HepG2 (cell line): ENCODE data around the gene CHMP1B. TPM values are rescaled to one million over a fixed set of nuclear protein-coding genes. Genes with fewer than 3 reads are reported as not detected.

ENCODE experiments used
- HNF1B ChIP-seq: sonication (generic); formaldehyde crosslinking; IDR thresholded peaks from 2 replicates; pipeline ENCODE4 v1.5.1; 2020; ENCODE audit warnings: mild to moderate bottlenecking, moderate library complexity, missing genetic modification reagents
- KDM6A ChIP-seq: IDR thresholded peaks from 2 replicates; pipeline ENCODE4 v1.6.1; 2016; ENCODE audit warnings: low read depth
- THAP9 ChIP-seq: sonication (generic); formaldehyde crosslinking; IDR thresholded peaks from 2 replicates; pipeline ENCODE4; 2020; ENCODE audit warnings: missing genetic modification reagents, mild to moderate bottlenecking, borderline replicate concordance
- ZFX ChIP-seq: sonication (generic); formaldehyde crosslinking; IDR thresholded peaks from 2 replicates; pipeline ENCODE4 v1.4.0; 2020; ENCODE audit warnings: mild to moderate bottlenecking, low read depth, missing genetic modification reagents, moderate library complexity
- ZNF468 ChIP-seq: sonication (generic); formaldehyde crosslinking; IDR thresholded peaks from 2 replicates; pipeline ENCODE4 v1.8.0; 2022; ENCODE audit warnings: mild to moderate bottlenecking, moderate library complexity, missing genetic modification reagents
- ZNF552 ChIP-seq: sonication (generic); formaldehyde crosslinking; IDR thresholded peaks from 2 replicates; pipeline ENCODE4 v1.9.0; 2022; ENCODE audit warnings: missing genetic modification reagents, mild to moderate bottlenecking, borderline replicate concordance
- ZNF660 ChIP-seq: sonication (generic); formaldehyde crosslinking; IDR thresholded peaks from 2 replicates; pipeline ENCODE4 v1.5.1; 2020; ENCODE audit warnings: mild to moderate bottlenecking, low read depth, missing genetic modification reagents, borderline replicate concordance
- polyA plus RNA-seq, 8 experiments: library from polyadenylated mRNA; depleted of rRNA in 3 of 8; stranded (reverse) in 7 of 8; unstranded in 1 of 8; fragments of >200 nt; fragmentation: Illumina TruSeq in 4 of 8; extraction: Trizol in 4 of 8; gene quantifications; 2 replicates each; pipeline versions ENCODE4 v1.2.1 to v1.2.3, GENCODE V29; 2011 to 2016; ENCODE audit warnings: low read depth in 4 of 8, missing spikeins in 1 of 8, mixed read lengths in 1 of 8; ENCODE audit not compliant: insufficient read depth in 1 of 8
- total RNA-seq, 5 experiments: library from RNA; depleted of rRNA; stranded (reverse); fragments of >200 nt; fragmentation: Illumina TruSeq; extraction: Trizol; gene quantifications; 2 replicates each; pipeline ENCODE4 v1.2.3, GENCODE V29; 2016; ENCODE audit warnings: low read depth in 1 of 5
- TF ChIP-seq, protein P1 (sequence below): sonication (generic); formaldehyde crosslinking; IDR thresholded peaks from 2 replicates; pipeline ENCODE4 v1.8.0; 2023; ENCODE audit warnings: mild to moderate bottlenecking, missing genetic modification reagents

CHMP1B gene
- total and polyA plus RNA-seq, 2 of the 13 experiments (the other 11 are each of a cell fraction or from before 2014, with no cell fraction given), result 18.8 to 20.2 TPM

DNA sequence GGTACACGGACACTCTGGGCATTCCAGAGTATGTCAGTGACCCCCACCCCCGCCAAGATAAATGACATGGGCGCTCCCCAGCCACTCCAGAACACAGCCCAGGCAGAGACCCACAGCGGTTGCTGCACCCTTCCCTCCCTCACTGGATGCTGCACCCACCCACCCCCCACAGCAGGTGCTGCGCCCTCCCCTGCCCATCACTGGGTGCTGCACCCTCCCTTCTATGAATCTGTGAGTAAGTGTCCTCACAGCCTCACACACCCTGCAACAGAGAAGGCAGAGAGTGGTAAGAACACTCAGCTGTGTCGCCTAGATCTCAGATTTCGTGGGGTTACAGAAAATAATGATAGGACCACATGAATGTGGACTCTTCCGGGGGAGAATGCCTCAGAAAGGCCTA lies 23.5 kb downstream of the CHMP1B start (continued):
- no peak for TF ChIP-seq ZFX (CRISPR knock-in tag)
- TF ChIP-seq KDM6A (CRISPR knock-in tag), result no peak
- TF ChIP-seq THAP9 (CRISPR knock-in tag), result no peak
- TF ChIP-seq ZNF468, result no peak
- TF ChIP-seq HNF1B (CRISPR knock-in tag), result no peak
- no peak for TF ChIP-seq ZNF552 (CRISPR knock-in tag)
- TF ChIP-seq, protein P1, sequence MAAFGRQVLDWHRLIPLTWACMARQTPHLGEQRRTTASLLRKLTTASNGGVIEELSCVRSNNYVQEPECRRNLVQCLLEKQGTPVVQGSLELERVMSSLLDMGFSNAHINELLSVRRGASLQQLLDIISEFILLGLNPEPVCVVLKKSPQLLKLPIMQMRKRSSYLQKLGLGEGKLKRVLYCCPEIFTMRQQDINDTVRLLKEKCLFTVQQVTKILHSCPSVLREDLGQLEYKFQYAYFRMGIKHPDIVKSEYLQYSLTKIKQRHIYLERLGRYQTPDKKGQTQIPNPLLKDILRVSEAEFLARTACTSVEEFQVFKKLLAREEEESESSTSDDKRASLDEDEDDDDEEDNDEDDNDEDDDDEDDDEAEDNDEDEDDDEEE (CRISPR knock-in tag), result no peak
- no peak for TF ChIP-seq ZNF660
